Naive thymus-derived CD4-positive, alpha-beta T cell (primary cell): Measurements from ENCODE around the gene SIGLEC15. TPM values are rescaled to one million over a fixed set of nuclear protein-coding genes. Genes with fewer than 3 reads are reported as not detected.
"Not testable (repeated sequence)": the region's sequence is repeated elsewhere in the genome, so short reads cannot be mapped to it uniquely, and the experiment has no call there.

ENCODE experiments used
- ATAC-seq: fragments of 150-1000 bp; cut with Tn5 transposase; 2 replicates; pipeline ENCODE4 v1.10.0; 2021; ENCODE audit warnings: mild to moderate bottlenecking, moderate library complexity
- CTCF ChIA-PET: fragments of 350-600 bp; sonication (Branson Sonifier 250); formaldehyde crosslinking; loops from one replicate; lab custom pipeline; 2021; ENCODE audit warnings: antibody characterized with exemption; lab: Charles Lee
- POLR2A ChIA-PET: fragments of 350-600 bp; sonication (Branson Sonifier 250); formaldehyde crosslinking; loops from one replicate; lab custom pipeline; 2021; ENCODE audit warnings: antibody characterized with exemption, inconsistent platforms; lab: Charles Lee
- DNase-seq, 9 donors: peaks; one replicate each; pipeline versions ENCODE4 v3.0.0 to v3.0.0-alpha.2; 2020 to 2022; ENCODE audit warnings: mixed read lengths in 1 of 9
- H3K27ac ChIP-seq: one replicate; pipeline ENCODE4 v1.7.0; 2013; ENCODE audit warnings: mild to moderate bottlenecking, low read depth, low read length, moderate library complexity
- H3K27me3 ChIP-seq, 2 donors: one replicate each; pipeline ENCODE4 v1.7.0; 2013; ENCODE audit warnings: low read length in 2 of 2, mild to moderate bottlenecking in 2 of 2, moderate library complexity in 2 of 2; ENCODE audit not compliant: control insufficient read depth in 2 of 2, insufficient read depth in 2 of 2
- H3K36me3 ChIP-seq, 3 experiments: 1 replicate in 2 of 3; 2 replicates in 1 of 3; pipeline ENCODE4 v1.7.0; 2013; ENCODE audit warnings: low read length in 3 of 3, mild to moderate bottlenecking in 3 of 3, moderate library complexity in 1 of 3; ENCODE audit not compliant: insufficient read depth in 3 of 3, control insufficient read depth in 2 of 3
- H3K4me1 ChIP-seq, 2 donors: one replicate each; pipeline ENCODE4 v1.7.0; 2013; ENCODE audit warnings: low read length in 2 of 2, mild to moderate bottlenecking in 2 of 2, moderate library complexity in 1 of 2; ENCODE audit not compliant: control insufficient read depth in 2 of 2, insufficient read depth in 2 of 2
- H3K4me3 ChIP-seq: 2 replicates; pipeline ENCODE4 v1.7.0; 2013; ENCODE audit warnings: mild to moderate bottlenecking, low read length
- H3K9me3 ChIP-seq, 3 experiments: 1 replicate in 2 of 3; 2 replicates in 1 of 3; pipeline ENCODE4 v1.7.0; 2013; ENCODE audit warnings: low read length in 3 of 3; ENCODE audit not compliant: control insufficient read depth in 2 of 3
- H3K27ac Mint-ChIP-seq, 9 donors: one replicate each; pipeline ENCODE4 v1.8.0; 2020 to 2022; ENCODE audit warnings: mixed read lengths in 9 of 9, mild to moderate bottlenecking in 8 of 9, moderate library complexity in 5 of 9, inconsistent platforms in 2 of 9
- H3K27me3 Mint-ChIP-seq, 5 donors: one replicate each; pipeline ENCODE4 v1.8.0; 2021 to 2022; ENCODE audit warnings: mixed read lengths in 5 of 5, mild to moderate bottlenecking in 1 of 5
- H3K36me3 Mint-ChIP-seq, 5 donors: one replicate each; pipeline ENCODE4 v1.8.0; 2020 to 2022; ENCODE audit warnings: mixed read lengths in 5 of 5, mild to moderate bottlenecking in 3 of 5, inconsistent platforms in 1 of 5
- H3K4me1 Mint-ChIP-seq, 7 donors: one replicate each; pipeline ENCODE4 v1.8.0; 2020 to 2022; ENCODE audit warnings: mixed read lengths in 7 of 7, mild to moderate bottlenecking in 3 of 7, inconsistent platforms in 1 of 7
- H3K4me3 Mint-ChIP-seq, 10 donors: one replicate each; pipeline ENCODE4 v1.8.0; 2020 to 2022; ENCODE audit warnings: mild to moderate bottlenecking in 10 of 10, mixed read lengths in 10 of 10, moderate library complexity in 6 of 10, inconsistent platforms in 2 of 10
- H3K9me3 Mint-ChIP-seq, 11 donors: one replicate each; pipeline ENCODE4 v1.8.0; 2020 to 2022; ENCODE audit warnings: mixed read lengths in 11 of 11, mild to moderate bottlenecking in 4 of 11, inconsistent platforms in 1 of 11, moderate library complexity in 1 of 11
- intact Hi-C, 2 donors: fragments of 100-400 bp; cut with micrococcal nuclease; formaldehyde crosslinking; loops; one replicate each; pipeline ENCODE4 v1.15.1; 2023
- polyA plus RNA-seq, 2 donors: library from polyadenylated mRNA; unstranded; fragments of 300-500 nt; fragmentation: Illumina TruSeq; gene quantifications; one replicate each; pipeline ENCODE4 v1.2.3, GENCODE V29; 2021
- total RNA-seq, 6 experiments: library from RNA in 5 of 6; stranded (reverse) in 5 of 6; gene quantifications; 1 replicate in 5 of 6; 2 replicates in 1 of 6; pipeline ENCODE4 v1.2.3 and lab custom pipeline; 2021 to 2026

The SIGLEC15 gene
- total and polyA plus RNA-seq, 7 experiments from 2014 or later: 0.13 to 1.3 TPM; not detected in 5

- H3K4me1 ChIP-seq, DNase-seq, H3K27me3 ChIP-seq, H3K4me3 Mint-ChIP-seq, H3K9me3 ChIP-seq, H3K27me3 Mint-ChIP-seq, CTCF ChIA-PET, H3K4me1 Mint-ChIP-seq, H3K36me3 ChIP-seq, ATAC-seq, intact Hi-C loops, H3K4me3 ChIP-seq, H3K27ac Mint-ChIP-seq, H3K27ac ChIP-seq, POLR2A ChIA-PET: not testable (repeated sequence)
- H3K9me3 Mint-ChIP-seq: peaks cover 0 to 22% (median 4%) of the 10 kb centered on the region in 11 donors
- peaks cover 0 to 11% (median 3%) of the 10 kb centered on the region in 5 donors for H3K36me3 Mint-ChIP-seq
These were observed 10.7 kb upstream of the SIGLEC15 start for GRCh38 chr18:45814733-45815132.

GRCh38 chr18:45817543-45817942 is 7.9 kb upstream of the SIGLEC15 start:
- H3K27ac Mint-ChIP-seq: peak overlapping the region in 1 of 9 donors; percentile 42
- intact Hi-C loops: no loop called here
- DNase-seq: no peak
- CTCF ChIA-PET: no interaction called here
- Histone ChIP-seq H3K4me3 (no peak overlapping the region), H3K4me1 (no peaks in the 10 kb centered on the region), H3K27ac (no peak overlapping the region), H3K36me3 (no peaks in the 10 kb centered on the region), H3K9me3 (no peaks in the 10 kb centered on the region), H3K27me3 (no peaks in the 10 kb centered on the region)
- peaks cover 5 to 30% (median 11%) of the 10 kb centered on the region in 5 donors for H3K27me3 Mint-ChIP-seq
- no peaks in the 10 kb centered on the region for H3K4me1 Mint-ChIP-seq
- H3K9me3 Mint-ChIP-seq: peaks cover 0 to 25% (median 8%) of the 10 kb centered on the region in 11 donors
- H3K4me3 Mint-ChIP-seq: no peak overlapping the region
- no peak for ATAC-seq
- H3K36me3 Mint-ChIP-seq: peaks cover 0 to 15% (median 3%) of the 10 kb centered on the region in 5 donors
- POLR2A ChIA-PET: no interaction called here

- CTCF ChIA-PET, H3K27me3 ChIP-seq, POLR2A ChIA-PET, ATAC-seq, H3K36me3 ChIP-seq, H3K9me3 ChIP-seq, H3K4me3 ChIP-seq, intact Hi-C loops, H3K4me3 Mint-ChIP-seq, H3K27ac ChIP-seq, DNase-seq, H3K4me1 ChIP-seq, H3K27ac Mint-ChIP-seq, H3K4me1 Mint-ChIP-seq: not testable (repeated sequence)
- Mint-ChIP-seq H3K27me3 (peaks cover 5 to 38% (median 11%) of the 10 kb centered on the region in 5 donors), H3K9me3 (peaks cover 0 to 25% (median 6%) of the 10 kb centered on the region in 11 donors), H3K36me3 (peaks cover 0 to 15% (median 3%) of the 10 kb centered on the region in 5 donors)
These were observed 6.7 kb upstream of the SIGLEC15 start for GRCh38 chr18:45818765-45819164.

GRCh38 chr18:45820106-45820745 is 5.2 kb upstream of the SIGLEC15 start:
- H3K4me3 Mint-ChIP-seq: no peak overlapping the region
- H3K27me3 ChIP-seq: no peaks in the 10 kb centered on the region
- H3K36me3 Mint-ChIP-seq: peaks cover 0 to 15% (median 3%) of the 10 kb centered on the region in 5 donors
- no peaks in the 10 kb centered on the region for H3K9me3 ChIP-seq
- peaks cover 5 to 39% (median 11%) of the 10 kb centered on the region in 5 donors for H3K27me3 Mint-ChIP-seq
- DNase-seq (no peak), ATAC-seq (peak; percentile 58)
- H3K4me1 ChIP-seq: peaks cover 0 to 1% of the 10 kb centered on the region in 2 donors
- H3K27ac Mint-ChIP-seq: no peak overlapping the region
- intact Hi-C loops: no loop called here
- CTCF ChIA-PET: no interaction called here
- H3K9me3 Mint-ChIP-seq: peaks cover 0 to 25% (median 7%) of the 10 kb centered on the region in 11 donors
- POLR2A ChIA-PET: no interaction called here
- H3K36me3 ChIP-seq: no peaks in the 10 kb centered on the region
- no peak overlapping the region for H3K4me3 ChIP-seq
- H3K27ac ChIP-seq: no peak overlapping the region
- peaks cover 3 to 11% (median 7%) of the 10 kb centered on the region in 7 donors for H3K4me1 Mint-ChIP-seq

- intact Hi-C loops: no loop called here
- POLR2A ChIA-PET: no interaction called here
These were observed 4.4 kb upstream of the SIGLEC15 start for GRCh38 chr18:45821026-45821425.

GRCh38 chr18:45821711-45822110 is 3.8 kb upstream of the SIGLEC15 start:
- peaks cover 0 to 14% (median 4%) of the 10 kb centered on the region in 11 donors for H3K9me3 Mint-ChIP-seq
- Histone ChIP-seq H3K4me3 (no peak overlapping the region), H3K27me3 (no peaks in the 10 kb centered on the region), H3K9me3 (no peaks in the 10 kb centered on the region), H3K36me3 (no peaks in the 10 kb centered on the region), H3K4me1 (peaks cover 0 to 9% of the 10 kb centered on the region in 2 donors), H3K27ac (no peak overlapping the region)
- ATAC-seq: no peak
- DNase-seq: no peak
- H3K27me3 Mint-ChIP-seq: peaks cover 5 to 36% (median 11%) of the 10 kb centered on the region in 5 donors
- POLR2A ChIA-PET: no interaction called here
- peaks cover 0 to 8% (median 0%) of the 10 kb centered on the region in 5 donors for H3K36me3 Mint-ChIP-seq
- CTCF ChIA-PET: no interaction called here
- no peak overlapping the region for H3K27ac Mint-ChIP-seq
- intact Hi-C loops: no loop called here
- H3K4me1 Mint-ChIP-seq: peaks cover 8 to 20% (median 16%) of the 10 kb centered on the region in 7 donors
- no peak overlapping the region for H3K4me3 Mint-ChIP-seq

More at GRCh38 chr18:45821026-45821425, 4.4 kb upstream of the SIGLEC15 start:
- Histone ChIP-seq H3K4me3 (no peak overlapping the region), H3K27ac (no peak overlapping the region), H3K4me1 (peaks cover 0 to 9% of the 10 kb centered on the region in 2 donors), H3K9me3 (no peaks in the 10 kb centered on the region), H3K36me3 (no peaks in the 10 kb centered on the region), H3K27me3 (no peaks in the 10 kb centered on the region)
- no peak for ATAC-seq
- Mint-ChIP-seq H3K4me1 (peaks cover 8 to 18% (median 14%) of the 10 kb centered on the region in 7 donors), H3K27ac (no peak overlapping the region), H3K4me3 (no peak overlapping the region), H3K27me3 (peaks cover 5 to 39% (median 11%) of the 10 kb centered on the region in 5 donors), H3K9me3 (peaks cover 0 to 21% (median 7%) of the 10 kb centered on the region in 11 donors), H3K36me3 (peaks cover 0 to 15% (median 0%) of the 10 kb centered on the region in 5 donors)
- CTCF ChIA-PET: no interaction called here
- DNase-seq: no peak
